Erythroblast (primary cell): ENCODE results near the gene LOXL3.
A peak's percentile ranks its signal among the peaks of the same experiment; 100 is the strongest.
"Not testable (repeated sequence)": the region's sequence is repeated elsewhere in the genome, so short reads cannot be mapped to it uniquely, and the experiment has no call there.

Source experiments
- DNase-seq, 2 experiments: peaks; one replicate each; lab custom pipeline; 2025; lab: John Stamatoyannopoulos, UW
- GATA1 ChIP-seq: IDR thresholded peaks from 2 replicates; pipeline ENCODE4 v1.6.1; 2011; ENCODE audit warnings: low read depth, mild to moderate bottlenecking, control low read depth, low read length, moderate library complexity
- POLR2A ChIP-seq: IDR thresholded peaks from 2 replicates; pipeline ENCODE4 v1.6.1; 2011; ENCODE audit warnings: mild to moderate bottlenecking, low read length

Gene LOXL3

DNA sequence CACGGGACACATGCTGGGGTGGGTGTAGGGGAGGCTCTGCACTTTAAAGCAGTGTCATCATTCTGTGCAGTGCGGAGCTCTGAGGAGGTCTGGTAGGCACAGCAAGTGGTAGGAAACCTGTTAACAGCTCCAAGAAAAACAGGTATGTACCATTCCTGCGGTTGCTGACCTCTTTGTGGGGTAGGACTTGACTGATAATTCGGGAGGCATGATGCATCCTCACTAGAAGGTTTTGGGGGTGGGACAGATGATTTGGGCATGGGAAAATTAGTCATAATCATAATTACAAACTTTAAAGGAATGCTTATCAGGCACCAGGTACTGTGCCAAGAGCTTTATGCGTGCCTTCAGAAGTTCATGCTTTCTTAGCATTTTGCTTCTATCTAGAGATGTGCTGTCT, 10.5 kb upstream of the LOXL3 start:
- no peak for TF ChIP-seq GATA1
- TF ChIP-seq POLR2A, result no peak
- no peak for DNase-seq

DNA sequence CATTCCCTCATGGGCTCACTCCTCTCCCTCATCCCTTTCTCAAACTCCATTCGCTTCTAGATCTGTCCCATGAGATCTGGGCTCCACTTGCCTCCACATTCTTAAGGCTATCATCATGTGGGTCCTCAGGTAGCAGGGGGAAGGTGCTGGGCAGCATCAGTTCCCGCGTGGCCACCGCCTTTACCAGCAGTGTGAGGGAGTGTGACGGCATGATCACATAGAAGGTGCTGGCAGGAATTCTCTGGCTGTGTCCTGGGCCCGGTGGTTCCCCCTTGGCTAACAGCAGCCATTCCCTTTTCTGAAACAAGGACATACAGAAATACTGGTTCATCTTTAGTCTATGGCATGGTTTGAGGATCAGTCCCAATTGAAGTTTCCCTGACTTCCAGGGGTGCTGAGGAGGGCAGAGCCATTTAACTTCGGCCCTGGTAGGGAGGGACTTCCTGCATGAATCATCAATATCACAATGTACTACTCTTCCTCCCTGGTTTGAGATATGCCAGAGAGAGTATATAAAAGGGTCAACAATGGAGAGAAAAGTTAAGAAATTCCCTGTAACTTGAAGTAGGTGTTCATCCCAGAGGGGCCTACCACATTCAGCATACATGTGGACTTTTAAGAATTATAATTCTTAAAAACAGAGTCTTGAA, 8.5 kb upstream of the LOXL3 start:
- no peak for TF ChIP-seq POLR2A
- TF ChIP-seq GATA1, result no peak
- no peak for DNase-seq

DNA sequence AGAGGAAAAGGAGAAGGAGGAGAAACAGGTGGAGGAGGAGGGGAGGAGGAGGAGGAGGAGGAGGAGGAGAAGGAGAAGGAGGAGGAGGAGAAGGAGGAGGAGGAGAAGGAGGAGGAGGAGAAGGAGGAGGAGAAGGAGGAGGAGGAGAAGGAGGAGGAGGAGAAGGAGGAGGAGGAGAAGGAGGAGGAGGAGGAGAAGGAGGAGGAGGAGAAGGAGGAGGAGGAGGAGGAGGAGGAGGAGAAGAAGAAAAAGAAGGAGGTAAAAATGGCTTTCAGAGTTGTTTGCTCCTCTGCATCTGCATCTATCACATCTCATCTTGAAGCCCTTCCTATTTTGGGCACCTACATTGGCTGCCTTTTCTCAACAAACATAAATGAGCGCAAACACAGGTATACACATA, 7.3 kb upstream of the LOXL3 start:
- DNase-seq, result not testable (repeated sequence)

DNA sequence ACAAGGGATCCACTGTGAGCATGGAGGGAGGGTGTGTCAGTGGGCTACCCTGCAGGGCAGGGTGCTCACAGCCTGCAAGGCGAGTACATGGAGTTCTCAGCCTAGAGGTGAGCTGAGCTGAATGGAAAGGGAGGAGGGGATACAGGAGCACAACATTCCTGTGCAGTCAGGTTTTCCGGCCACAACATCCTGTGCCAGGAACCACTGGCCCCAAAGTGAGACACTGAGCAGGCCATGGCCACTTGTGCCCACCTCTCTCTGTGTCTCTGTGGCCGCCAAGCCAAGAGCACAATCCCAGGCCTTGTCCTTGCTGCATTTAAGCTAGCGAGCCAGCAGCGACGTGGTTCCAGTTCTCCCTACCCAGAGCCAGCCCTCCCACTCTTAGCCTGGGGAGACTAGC, 6.8 kb upstream of the LOXL3 start:
- no peak for DNase-seq
- no peak for TF ChIP-seq POLR2A
- TF ChIP-seq GATA1, result no peak

DNA sequence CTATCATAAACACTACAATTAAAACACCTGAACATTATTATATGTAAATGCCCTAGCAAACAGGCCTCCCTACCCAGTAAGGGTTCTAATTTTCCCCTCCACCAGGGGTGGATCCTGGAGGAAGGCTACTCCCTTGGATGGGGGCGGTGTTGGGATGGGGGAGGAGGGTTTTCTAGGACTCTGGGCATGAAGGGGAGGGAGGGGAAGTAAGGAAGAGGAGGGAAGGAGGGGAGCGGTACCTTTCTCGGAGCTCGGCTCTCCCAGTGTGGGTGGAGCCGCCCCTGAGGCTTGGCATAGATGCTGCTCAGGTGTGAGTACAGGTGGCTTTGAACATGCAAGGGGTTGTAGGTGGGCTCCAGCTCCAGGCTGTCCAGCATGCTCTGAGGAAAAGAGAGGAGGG, 6.2 kb upstream of the LOXL3 start:
- DNase-seq, result no peak
- no peak for TF ChIP-seq POLR2A

DNA sequence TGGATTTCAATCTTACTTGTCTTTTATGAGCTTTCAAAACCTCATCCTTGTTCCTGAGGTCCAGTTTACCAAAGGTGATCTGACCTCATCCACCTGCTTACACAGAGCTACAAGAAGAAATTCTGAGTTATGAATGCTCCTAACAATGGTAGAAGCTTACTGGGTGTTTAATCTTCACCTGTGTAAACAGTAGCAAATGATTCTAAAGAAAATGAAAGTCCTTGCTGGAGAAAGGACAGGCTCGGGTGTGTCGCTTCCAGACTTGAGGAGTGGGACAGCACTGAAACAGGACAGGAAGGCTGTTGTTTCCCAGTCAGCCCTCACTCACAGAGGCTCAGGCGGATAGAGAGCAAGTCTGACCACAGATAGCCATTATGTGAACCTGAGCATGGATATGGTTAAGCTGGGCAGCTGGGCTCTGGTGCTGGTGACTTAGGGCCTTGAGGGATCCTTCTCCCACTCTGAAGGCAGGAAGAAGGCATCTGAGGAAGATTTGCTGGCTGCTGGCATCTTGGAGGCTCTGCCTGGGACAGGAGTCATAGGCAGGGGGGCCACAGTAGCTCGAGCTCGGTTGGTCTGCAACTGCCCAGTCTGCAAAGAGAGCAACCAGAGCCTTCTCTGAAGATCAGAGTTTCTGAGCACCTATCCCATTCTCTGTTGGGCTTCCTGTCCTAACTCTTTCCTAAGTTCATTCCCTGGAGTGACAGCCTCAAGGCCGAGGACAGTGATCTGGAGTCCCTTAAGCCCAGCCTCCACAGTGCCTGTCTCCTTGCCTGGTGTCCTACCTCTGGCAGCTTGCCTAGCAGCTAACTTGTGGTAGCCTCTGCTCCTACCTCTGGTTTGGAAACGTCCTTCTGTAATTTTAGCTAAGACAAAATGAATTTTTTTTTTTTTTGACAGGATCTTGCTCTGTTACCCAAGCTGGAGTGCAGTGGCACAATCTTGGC, 4.8 kb upstream of the LOXL3 start:
- TF ChIP-seq GATA1 (no peak), POLR2A (no peak)
- no peak for DNase-seq

DNA sequence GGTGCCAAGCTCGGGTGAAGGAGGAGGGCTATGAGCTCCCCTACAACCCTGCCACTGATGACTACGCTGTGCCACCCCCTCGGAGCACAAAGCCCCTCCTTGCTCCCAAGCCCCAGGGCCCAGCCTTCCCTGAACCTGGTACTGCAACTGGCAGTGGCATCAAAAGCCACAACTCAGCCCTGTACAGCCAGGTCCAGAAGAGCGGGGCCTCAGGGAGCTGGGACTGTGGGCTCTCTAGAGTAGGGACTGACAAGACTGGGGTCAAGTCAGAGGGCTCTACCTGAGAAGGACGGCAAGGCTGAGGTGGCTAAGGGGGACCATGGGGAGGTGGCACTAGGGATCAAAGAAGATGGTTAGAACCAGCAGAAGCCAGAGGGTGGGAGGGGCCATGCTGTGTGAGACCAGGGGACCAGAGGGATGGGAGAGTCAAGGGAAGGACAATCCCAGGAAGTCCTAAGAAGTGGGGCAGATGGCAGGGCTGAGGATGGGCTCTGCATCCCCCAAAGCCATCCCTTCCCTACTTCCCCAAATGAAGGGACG, 3.2 kb upstream of the LOXL3 start:
- no peak for DNase-seq
- no peak for TF ChIP-seq GATA1
- no peak for TF ChIP-seq POLR2A

DNA sequence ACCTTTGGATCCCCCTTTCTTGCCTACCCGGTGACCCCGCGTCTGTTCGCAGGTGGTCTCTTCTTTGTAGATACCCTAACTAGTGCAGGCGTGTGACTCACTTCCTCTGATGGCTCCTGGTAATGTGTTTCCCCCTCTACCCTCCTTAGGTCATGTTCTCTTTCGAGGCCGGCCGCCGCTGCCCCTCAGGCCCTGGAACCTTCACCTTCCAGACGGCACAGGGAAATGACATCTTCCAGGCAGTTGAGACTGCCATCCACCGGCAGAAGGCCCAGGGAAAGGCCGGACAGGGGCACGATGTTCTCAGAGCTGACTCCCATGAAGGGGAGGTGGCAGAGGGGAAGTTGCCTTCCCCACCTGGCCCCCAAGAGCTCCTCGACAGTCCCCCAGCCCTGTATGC, 2.4 kb upstream of the LOXL3 start:
- TF ChIP-seq GATA1 (no peak), POLR2A (no peak)
- DNase-seq, result no peak

DNA sequence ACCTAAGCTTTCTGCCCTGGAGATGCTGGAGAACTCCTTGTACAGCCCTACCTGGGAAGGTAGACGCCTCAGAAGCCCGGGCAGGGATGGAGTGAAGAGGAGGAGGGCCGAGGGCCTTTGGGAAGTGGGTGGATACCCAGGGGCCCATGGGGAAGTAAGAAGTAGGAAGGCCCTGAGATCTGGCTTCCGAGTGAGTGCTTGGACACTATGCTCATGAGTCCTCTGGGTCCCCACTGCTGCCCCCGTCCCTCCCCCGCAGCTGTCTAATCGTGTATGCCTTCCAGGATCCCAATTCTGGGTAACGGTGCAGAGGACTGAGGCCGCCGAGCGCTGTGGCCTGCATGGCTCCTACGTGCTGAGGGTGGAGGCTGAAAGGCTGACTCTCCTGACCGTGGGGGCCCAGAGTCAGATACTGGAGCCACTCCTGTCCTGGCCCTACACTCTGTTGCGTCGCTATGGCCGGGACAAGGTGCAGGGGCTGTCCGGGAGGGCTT, 1.9 kb upstream of the LOXL3 start:
- TF ChIP-seq POLR2A, result no peak
- DNase-seq, result no peak

DNA sequence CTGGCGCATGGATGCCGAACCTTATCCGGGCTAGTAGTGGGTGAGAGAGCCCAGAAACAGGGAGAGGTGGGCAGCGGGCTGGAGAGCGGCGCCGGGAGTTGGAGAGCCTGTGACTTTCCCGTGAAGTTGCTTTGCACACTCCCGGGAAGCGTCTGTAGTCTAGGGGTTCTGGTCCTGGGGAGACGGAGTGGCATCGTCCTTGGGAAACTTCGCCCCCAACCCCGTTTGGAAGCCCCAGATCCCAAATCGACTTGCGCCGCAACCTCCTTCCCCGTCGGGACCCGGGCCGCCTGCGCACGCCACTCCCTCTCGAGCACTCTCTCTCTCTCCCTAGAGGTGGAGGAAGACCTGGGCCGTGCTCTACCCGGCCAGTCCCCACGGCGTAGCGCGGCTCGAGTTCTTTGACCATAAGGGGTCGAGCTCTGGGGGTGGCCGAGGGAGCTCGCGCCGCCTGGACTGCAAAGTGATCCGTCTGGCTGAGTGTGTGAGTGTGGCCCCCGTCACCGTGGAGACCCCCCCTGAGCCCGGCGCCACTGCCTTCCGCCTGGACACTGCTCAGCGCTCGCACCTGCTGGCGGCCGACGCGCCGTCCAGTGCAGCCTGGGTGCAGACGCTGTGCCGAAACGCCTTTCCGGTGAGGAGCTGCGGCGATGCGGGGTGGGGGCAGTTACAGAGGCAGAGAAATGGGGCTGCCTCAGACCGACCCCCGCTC, 1.2 kb upstream of the LOXL3 start:
- TF ChIP-seq POLR2A (peak; percentile 47), GATA1 (no peak)
- peak; percentile 66 to 76 for DNase-seq

DNA sequence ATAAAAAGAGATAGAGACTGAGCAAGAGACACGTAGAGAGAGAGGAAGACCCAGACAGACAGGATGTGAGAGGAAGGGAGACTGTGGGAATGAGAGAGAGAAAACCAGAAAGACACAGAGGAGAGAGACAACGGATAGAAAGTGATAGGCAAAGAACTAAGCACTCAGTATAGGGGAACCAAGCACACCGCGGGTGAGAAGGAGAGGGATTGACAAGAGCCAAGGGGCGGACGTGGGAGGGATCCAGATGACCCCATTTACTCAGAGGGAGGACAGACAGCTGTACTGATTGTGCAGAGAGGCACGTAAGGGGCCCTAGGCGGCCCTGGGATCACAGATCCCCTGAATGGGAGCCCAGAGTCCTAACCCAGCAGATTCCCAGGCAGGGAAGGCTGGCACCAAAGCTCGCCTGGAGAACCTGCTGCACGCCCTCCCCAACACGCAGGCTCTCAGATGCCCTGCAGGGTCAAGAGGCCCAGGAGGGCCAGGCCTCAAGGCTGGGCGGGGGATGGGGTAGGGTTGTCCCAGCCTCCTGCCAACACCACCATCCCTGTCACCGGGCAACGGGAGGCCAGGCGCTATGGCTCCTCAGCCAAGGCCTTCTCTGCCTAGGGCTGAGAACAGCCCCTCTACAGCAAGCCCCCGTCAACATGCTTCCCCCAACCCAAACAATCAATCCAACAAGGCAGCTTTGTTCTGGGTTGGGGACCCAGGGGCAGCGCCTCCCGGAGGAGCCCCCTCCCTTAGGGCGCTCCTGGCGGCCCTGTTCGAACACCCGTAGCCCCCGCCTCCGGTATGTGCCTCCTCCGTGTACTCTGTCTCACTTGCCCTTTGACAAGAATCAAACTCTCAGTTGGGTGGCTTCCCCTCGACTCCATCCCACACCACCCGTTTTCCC, 579 bp downstream of the LOXL3 start:
- DNase-seq, result peak in 1 of 2 experiments; percentile 38

DNA sequence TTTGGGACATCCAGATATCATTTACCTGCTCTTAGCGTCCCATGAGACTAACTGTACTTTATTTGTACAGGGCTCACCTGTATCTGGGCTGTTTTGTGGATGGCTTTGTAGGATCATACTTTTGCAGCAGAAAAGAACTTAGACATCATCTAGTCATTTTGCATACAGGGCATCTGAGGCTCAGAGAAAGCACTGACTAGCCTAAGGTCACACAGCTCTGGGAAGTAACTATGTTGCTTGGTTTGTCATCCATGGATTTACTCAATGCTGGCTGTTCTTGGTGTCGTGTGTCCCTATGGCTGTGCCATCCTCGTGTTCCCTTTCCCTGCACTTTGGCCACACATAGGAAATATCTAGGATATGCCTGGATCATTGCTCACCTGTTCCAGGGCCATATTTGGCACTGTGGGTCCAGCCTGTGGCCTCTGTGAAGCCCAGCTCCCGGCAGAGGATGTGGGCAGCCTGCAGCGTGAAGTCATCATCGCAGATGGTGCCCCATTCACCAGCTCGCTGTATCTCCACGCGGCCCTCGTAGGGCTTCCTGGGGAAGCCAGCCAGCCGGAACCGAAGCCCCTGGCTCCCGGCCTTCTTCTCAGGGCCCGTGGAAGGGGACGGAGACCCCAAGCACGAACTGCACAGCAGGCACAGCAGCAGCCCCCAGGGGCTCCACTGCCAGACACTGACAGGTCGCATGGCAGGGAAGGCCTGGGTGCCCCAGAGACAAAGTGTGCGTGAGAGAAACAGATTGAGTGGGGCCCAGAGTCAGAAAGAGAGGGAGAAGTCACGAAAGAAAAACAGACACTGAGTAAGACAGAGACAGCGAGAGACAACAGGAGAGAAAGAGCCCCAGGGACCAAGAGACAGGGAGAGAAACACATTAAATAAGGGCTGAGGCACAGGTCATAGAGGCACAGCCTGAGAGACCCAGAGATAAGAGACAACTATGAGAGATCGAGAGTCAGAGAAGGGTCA, 1.5 kb downstream of the LOXL3 start:
- TF ChIP-seq GATA1 (no peak), POLR2A (no peak)
- DNase-seq, result no peak

More for the DNA sequence above, 579 bp downstream of the LOXL3 start:
- TF ChIP-seq POLR2A, result no peak
- TF ChIP-seq GATA1, result no peak
